Measurements from ENCODE around the gene ATP8B3.

ATP8B3 gene

DNA sequence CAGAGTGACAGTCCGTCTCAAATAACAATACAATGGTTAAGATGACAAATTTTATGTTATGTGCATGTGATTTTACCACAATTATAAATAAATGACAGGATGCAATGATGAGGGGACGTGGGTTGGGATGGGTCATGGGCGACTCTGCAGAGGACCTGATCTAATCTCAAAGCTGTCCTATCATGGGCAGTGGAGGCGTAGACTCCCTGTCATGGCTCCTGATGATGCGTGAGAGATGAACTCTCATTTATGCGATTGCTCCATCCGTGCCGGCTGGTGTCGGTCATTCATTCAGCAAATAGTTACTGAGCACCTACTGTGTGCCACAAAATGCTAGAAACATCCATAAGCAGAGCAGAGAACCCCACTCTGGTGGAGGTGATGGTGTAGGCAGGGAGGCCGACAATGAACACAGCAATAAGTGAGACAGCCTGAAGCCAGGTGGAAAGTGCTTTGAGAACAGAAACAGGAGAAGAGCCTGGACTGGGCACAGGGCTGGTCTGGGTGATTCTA, 37.9 kb upstream of the ATP8B3 start:
- DNase-seq = no peak

DNA sequence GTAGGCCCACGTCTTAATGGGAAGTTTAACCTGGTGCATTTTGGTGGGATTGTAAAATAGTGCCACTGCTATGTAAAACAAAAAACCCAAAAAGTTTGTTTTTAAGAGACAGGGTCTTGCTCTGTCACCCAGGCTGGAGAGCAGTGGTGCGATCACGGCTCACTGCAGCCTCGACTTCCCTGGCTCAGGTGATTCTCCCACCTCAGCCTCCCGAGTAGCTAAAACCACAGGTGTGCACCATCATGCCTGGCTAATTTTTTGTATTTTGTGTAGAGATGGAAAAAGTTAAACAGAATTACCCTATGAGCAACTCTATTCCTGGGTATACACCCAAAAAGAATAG, 37.0 kb upstream of the ATP8B3 start:
- DNase-seq = no peak

DNA sequence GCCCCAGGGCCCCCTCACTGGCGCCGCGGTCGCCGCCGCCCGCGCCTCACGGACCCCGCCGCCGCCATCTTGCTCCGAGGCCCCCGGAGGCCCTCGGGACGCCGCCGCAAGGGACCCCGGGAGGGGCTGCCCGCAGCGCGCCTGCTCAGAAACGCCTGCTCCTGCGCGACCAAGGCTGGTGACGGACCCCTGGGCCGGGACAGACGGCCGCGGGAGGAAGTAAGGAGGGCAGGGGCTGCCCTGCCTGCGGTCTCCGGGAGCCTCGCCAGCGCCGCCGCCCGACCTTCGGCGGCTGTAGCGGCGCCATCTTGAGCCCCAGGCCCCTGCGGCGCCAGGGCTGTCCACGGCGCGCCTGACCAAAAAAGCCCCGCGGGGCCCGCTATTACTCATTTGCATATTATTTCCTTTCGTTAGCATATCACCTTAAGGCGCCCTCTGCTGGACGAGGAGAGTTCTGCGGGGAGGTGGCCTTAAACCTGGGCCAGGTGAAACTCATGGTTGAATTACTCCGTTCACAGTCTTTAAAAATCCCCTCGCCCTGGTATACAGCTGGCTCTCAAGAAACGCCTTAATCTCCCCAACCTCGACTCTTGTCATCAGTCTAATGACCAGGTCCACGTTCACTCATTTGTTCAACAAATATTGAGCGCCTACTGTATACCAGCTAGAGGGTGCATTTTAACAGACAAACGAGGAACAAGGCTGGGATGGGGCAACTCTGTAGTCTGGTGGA, 36.5 kb upstream of the ATP8B3 start, which contains the start of gene REXO1:
Gene REXO1, minus strand, starts transcription at position 85 of the 733 bp plus-strand sequence. CDS start 125 bp downstream, outside the sequence.
- peak; percentile 99 for DNase-seq

DNA sequence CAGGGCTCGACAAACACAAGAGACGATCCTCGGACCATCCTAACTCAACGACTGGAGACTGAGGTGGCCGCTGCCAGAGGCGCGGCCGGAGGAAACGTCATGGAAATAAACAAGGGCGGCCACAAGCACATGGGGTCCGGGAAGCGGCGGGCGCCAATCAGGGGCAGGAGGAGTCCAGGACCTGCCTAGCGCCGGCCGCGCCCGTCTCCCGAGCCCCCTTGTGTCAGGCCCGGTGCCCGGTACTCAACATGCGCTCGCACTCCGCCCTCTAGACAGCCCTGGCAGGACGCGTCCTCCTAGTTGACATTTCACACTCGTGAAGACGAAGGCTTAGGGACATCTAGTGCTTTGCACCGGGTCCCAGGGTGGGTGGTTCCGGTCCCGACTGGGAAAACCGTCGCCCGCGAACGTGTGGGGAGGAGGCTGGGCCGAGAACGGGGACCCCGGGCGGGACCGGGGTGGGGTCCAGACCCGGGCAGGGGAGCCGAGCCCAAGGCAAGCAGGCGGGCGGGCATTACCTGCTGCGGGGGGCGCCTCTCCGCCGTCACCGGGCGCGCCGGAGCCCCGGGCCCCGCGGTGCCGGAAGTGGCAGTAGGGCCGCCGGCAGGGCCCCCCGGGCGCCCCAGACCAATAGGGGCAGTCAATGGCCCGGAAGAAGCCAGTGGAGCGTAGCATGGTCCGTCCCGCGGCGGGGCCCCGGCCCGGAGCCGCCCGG, 35.8 kb upstream of the ATP8B3 start:
- peak; percentile 75 for DNase-seq

DNA sequence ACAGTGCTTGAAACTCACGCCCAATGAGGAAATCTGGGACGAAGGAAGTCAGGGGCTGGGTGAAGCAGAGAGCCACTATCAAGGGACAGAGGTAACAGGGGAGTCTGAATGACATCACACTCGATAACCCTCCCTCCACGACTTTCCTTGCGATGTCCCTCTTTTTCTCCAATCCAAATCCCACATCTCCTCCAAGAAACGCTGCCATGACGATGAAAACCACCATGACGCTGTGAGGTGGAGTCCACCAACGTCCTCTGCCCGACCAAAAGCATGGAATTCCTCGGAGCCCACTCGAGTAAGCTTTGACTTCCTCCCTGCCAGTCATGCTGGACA, 35.2 kb upstream of the ATP8B3 start:
- no peak for DNase-seq

DNA sequence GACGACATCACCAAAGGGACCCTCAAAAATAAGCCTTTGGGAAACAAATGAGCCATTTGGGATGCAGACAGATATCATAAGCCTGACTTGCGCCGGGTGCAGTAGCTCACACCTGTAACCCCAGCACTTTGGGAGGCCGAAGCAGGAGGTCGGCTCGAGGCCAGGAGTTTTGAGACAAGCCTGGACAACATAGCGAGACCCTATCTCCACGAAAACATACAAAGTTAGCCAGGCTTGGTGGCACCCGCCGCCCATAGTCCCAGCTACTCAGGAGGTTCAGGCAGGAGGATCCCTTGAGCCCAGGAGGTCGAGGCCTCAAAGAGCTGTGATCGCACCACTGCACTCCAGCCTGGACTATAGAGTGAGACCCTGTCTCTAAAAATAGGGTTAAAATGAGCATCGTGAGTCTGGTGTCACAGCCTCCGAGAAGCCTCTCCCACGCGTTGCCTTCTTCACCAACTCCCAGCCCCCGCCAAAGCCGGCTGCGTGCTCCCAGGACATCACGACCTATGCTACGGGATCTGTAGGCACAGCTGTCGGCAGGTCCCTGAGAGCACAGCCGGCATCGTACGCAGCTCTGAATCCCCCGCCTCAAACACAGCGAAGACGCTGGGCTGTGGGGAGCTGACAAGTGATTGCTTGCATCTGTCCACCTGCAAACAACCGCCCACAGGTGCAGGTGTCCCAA, 34.6 kb upstream of the ATP8B3 start:
- no peak for DNase-seq

DNA sequence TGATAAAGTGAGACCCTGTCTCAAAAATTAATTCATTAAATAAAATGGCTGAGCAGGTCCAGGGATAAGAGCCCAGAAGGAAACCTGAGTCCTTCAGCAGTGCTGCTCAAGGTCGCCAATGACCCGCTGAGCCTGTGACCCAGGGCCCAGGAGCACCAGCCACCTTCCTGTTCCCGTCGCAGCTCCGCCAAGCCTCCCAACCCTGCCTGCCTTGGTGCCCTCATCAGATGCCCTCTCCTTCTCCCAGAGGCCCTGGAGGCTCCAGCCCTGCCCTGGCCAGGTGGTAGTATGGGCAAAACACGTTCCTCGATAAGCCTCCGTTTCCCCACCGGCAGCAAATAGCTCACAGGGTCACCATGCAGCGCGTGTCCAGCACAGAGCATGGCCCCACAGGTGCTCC, 33.6 kb upstream of the ATP8B3 start:
- no peak for DNase-seq

DNA sequence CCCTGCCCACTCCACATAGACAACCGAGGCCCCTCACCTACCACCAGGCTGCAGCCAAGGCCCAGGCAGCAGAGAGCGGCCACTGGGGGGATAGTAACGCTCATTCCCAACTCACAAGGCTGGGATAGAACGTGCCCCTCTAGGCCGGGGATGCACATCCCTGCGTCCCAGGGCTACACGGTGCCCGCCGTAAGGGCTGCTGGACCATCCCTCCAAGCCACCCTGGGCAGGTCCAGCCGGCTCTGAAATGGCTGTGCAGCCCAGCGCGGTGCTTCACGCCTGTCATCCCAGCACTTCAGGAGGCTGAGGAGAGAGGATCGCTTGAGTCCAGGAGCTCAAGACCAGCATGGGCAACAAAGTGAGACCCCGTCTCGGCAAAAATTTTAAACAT, 33.0 kb upstream of the ATP8B3 start:
- no peak for DNase-seq

DNA sequence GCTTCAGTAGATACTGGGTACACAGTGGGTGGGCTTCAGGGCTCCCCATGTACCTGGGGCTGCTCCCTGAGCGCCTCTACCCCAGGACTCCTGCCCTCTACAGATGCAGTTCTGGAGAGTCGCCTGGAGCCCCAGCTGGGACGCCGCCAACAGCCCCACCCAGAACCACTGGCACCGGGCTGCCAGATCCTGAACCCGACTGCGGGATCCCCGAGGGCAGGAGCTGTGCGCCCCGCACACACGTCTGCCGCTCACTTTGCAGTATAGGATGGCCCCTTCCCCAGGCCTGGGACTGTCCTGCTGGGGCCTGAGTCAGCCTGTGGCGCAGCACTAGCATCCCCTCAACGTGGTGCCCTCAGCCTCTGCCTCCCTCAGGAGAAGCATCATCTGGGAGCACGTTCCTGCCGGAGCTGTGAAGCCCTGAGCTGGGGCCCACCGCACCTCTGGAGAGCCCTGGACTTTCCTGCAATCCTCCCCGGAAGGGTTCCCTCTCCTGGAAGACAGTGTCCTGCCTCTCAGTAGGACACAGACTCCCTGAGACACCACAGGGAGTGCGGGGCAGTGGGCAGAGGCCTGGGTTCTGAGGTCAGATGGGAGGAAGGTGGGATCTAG, 32.5 kb upstream of the ATP8B3 start:
- no peak for DNase-seq

DNA sequence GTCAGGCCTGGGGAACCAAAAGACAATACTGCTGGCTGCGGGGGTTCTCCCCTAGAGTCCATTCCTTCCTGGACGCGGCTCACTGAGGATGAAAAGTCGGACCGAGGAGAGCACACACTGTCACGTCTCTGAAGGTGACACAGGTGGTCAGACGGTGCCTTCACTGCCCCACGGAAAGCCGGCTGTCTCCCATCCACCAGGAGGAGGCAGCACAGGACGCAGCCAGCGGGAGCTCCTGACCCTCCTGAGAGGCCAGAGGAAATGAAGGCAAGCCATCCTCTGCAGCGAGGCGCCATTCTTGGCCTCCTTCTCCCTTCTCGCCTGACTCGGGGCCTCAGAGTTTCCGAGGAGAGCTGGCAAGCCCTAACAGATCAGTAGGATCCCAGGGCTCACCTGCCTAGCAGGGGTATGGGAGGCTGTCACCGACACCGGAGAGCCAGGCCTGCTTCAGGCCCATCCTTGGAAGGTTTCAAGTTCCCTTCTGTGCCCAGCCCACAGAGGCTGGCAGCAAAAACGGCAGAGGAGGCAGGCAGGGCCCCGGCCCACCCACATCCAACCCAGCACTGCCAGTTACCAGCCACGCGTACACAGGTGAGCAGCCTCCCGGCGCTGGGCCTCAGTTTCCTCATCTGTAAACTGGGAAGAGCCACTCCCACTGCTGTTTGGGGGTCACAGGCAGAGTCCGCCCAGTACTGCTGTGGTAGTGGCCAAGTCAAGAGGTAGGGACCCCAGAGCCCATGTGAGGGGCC, 31.7 kb upstream of the ATP8B3 start:
- no peak for DNase-seq

DNA sequence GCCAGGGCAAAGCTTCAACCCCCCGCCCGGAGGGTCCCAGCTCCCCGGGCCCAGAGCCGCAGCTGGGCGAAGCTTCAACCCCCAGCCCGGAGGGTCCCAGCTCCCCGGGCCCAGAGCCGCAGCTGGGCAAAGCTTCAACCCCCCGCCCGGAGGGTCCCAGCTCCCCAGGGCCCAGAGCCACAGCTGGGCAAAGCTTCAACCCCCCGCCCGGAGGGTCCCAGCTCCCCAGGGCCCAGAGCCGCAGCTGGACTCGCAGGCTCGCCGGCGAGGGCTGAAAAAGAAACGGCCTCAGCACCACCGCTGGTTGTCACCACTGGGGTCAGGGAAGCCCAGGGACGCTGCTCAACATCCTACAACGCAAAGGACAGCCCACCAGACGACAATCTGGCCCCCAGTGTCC, 31.0 kb upstream of the ATP8B3 start:
- no peak for DNase-seq

DNA sequence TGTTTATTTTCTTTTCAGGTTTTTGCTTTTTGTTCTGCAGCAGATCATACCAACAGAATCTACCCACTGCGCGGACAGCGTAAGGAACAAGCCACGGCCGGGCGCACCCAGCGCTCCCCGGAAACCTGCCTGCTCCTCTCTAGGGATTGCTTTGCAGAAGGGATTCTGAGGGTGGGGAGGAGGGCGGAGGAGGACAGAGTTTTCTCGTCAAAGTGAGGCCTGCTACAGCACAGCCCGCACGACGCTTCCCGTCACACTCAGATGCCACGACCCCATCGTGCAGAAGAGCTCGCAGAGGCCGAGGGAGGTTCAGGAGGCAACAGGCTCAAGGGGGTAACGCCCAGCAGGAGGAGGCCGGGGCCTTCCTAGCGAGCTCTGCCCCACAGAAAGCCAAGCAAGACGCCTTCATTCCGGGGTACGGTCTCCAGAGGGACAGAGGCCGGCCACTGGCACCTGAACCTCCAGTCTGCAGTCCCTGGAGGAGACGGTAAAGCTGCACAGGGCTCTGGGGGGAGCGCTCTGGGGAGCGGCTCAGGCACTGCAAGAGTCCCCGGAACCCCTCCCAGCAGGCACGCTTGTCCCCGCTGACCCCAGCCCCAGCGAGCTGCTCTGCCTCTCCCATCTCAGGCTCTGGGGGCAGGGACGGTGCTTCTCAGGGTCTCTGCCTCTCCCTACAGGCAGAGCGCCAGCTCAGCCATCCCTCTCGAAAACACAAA, 29.3 kb upstream of the ATP8B3 start:
- no peak for DNase-seq

DNA sequence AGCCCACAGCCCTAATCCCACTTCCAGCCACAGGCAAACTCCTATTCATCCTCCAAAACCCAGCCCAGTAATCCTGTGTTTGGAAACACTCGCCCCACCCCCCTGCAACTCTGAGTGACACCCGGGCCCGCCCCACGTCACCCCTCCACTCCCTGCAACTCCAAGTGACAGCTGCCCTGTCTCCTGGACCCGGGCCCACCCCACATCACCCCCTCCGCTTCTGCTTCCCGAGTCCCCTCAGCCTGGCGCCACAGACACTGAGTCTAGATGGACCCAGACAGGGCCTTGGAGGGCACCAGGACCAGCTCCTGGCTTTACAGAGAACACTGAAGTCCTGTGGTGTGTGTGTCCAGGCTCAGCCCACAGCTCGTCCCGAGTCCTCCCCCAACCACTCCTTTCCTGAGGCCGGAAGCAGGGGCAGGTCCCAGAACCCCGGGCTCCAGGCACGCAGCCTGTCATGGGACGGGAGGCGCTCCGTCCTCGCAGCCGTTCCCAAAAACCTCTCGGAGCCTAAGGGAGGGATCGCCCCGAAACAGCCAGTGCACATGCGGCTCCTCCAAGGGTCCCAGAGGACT, 28.6 kb upstream of the ATP8B3 start:
- DNase-seq = no peak

DNA sequence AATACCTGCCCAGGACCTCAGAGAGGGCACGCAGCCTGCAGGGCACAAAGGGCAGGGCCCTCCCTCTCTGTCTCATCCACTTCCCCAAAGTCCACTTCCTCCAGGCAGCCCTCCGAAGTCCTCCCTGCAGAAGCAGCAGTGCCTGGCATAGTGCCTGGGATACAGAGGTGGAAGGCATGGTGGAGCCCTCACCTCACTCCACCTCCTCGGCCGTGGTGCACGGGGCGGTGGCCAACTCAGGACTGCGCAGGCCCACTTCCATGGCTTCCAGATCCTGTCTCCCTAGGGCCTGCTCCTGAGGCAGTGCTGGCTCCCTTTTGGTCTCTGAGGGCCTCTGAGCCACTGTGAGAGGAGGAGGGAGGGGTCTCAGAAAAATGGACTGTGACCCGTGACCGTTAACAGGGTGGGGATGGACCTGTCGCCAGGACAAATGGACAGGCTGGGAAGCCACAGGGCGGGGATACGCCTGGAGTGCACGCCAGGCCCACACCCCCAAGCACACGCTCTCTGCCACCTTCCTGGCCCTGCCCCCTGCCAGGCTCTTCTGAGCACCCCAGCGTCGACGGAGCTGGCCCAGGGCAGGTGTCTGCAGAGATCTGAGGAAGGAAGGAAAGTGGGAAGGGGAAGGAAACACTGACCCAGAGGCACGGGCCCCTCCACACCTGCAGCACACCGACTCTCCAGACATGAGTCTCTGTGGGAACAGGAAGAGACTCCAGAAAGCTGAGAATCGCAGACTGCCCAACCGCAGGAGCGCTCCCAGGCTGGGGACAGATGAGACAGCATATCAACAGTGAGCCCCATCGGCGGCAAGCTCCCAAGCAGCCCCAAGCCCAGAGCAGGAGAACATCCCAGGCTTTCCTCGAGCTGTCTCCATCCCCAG, 27.8 kb upstream of the ATP8B3 start:
- no peak for DNase-seq

DNA sequence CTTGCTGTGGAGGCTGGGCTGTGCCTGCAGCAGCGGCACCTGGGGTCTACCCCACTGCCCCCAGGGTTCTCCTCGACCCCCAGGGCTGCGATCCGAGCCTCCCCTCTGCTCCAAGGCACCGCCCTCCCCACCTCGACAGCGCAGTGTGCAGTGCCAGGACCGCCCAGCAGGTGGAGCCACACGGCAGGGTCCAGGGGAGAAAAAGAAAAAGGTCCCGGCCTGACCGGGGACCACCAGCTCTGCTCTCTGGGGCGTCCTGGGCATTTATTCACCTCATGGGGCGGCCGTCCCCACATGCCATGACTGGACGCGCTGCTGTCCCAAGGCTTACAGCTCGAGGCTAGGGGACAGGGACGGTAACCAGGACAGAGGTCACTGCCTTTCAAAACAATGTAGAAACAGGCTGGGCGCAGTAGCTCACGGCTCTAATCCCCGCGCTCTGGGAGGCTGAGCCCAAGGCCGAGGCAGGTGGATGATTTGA, 25.6 kb upstream of the ATP8B3 start:
- DNase-seq = peak; percentile 87

DNA sequence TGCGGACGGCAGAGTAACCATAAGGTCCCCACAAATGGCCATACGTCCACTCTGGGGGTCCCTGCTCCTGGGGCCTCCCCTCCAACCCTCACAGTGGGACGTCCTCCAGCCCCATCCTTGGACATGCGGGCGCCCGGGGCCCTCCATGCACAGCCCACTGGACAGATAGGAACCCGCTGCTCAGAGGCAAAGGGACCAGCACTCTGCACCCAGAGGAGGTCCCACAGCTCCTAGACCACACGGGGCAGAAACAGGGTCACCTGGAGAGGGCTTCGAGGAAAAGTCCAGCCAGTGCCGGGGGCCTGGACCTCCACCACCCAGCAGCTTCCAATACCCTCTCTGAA, 25.1 kb upstream of the ATP8B3 start:
- no peak for DNase-seq

DNA sequence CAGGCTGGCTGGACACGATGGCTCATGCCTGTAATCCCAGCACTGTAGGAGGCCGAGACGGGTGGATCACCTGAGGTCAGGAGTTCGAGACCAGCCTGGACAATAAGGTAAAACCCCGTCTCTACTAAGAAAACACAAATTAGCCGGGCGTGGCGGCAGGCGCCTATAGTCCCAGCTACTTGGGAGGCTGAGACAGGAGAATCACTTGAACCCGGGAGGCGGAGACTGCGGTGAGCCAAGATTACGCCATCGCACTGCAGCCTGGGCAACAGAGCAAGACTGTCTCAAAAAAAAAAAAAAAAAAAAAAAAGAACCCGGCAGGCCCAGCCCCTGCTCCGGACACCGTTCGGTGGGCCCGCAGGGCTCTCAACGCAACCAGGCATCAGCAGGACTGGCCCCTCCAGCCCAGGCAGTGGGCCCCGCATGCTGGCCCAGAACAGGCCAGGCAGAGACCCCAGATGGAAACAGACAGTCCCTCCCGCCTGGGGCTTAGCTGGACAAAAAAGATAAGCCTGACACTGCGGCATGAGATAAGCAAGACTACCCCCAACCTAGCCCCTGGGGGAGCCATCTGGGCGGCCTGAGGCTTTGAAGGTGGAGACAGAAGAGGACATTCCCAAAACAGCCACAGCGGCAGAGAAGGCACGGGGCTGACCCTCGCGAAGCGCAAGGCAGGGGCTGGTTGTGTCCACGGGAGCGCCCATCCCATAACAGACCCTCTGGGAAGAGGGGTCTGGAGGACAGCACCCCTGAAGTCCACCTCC, 24.6 kb upstream of the ATP8B3 start:
- no peak for DNase-seq

DNA sequence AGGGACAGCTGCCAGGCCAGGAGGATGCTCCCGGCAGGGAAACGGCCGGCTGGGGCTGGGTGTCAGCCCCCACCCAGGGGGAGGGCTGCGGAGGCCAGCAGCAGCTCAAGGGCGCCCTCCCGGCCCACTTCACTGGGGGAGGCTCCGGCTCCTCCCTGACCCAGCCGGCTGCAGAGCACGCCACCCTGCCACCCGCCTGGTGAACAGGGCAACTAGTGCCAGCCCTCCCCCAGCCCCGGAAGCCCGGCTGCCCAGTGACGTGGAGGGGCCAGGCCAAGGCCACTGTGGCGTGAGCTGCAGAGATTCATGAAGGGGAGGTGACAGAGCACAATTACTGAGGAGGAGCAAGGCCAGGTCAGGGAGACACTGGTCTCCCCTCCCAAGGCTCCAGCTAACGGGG, 21.5 kb upstream of the ATP8B3 start:
- no peak for DNase-seq

DNA sequence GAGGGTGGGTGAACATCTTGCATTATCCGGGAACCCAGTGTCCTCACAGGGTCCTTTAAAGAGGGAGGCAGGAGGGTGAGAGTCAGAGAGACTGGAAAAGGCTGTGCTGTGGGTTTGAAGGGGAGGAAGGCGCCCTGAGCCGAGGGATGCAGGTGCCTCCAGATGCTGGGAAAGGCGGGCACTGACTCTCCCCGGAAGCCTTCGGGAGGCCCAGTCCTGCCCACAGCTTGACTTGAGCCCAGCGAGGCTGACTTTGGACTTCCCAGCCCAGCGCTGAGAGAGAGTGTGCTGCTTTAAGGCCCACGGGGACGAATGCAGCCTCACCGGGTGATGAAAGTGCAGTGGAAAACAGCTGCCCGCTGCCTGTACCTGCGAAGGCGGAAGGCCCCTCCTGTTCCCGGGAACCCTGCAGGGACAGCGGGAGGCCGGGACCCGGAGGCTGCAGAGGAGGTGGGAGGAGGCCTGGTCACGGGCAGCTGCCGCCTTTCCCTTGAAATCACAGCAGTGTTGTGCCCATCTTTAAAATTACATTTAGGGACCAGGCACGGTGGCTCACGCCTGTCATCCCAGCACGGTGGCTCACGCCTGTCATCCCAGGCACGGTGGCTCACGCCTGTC, 20.1 kb upstream of the ATP8B3 start:
- DNase-seq = no peak

All from activated effector memory CD4-positive, alpha-beta T cell treated with anti-CD3 and anti-CD28 coated beads, Interleukin-2, amount 50 U/mL, for 16 hours (primary cell).